ENCODE measurements around the gene ZNF69.
"Not testable (repeated sequence)": the region's sequence is repeated elsewhere in the genome, so short reads cannot be mapped to it uniquely, and the experiment has no call there.

GRCh38 chr19:11925651-11926187, 38.1 kb downstream of the ZNF69 start:
- TF ChIP-seq, protein P1, sequence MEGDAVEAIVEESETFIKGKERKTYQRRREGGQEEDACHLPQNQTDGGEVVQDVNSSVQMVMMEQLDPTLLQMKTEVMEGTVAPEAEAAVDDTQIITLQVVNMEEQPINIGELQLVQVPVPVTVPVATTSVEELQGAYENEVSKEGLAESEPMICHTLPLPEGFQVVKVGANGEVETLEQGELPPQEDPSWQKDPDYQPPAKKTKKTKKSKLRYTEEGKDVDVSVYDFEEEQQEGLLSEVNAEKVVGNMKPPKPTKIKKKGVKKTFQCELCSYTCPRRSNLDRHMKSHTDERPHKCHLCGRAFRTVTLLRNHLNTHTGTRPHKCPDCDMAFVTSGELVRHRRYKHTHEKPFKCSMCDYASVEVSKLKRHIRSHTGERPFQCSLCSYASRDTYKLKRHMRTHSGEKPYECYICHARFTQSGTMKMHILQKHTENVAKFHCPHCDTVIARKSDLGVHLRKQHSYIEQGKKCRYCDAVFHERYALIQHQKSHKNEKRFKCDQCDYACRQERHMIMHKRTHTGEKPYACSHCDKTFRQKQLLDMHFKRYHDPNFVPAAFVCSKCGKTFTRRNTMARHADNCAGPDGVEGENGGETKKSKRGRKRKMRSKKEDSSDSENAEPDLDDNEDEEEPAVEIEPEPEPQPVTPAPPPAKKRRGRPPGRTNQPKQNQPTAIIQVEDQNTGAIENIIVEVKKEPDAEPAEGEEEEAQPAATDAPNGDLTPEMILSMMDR (IDR thresholded peaks at IDR 0.05) = not testable (repeated sequence)
- TF ChIP-seq POLR2AphosphoS5 (IDR thresholded peaks at IDR 0.05; ENCODE audit: insufficient read depth in 1 of 2, low read depth in 1 of 2) = not testable (repeated sequence)
